Heart right ventricle (tissue), 16 donors: ENCODE results near the gene CAPN9. TPM values are rescaled to one million over a fixed set of nuclear protein-coding genes. Genes with fewer than 3 reads are reported as not detected.

Experiments used
- ATAC-seq, 8 donors: fragments of 200-7000 bp; cut with Tn5 transposase; one replicate each; pipeline ENCODE4 v1.9.1; 2020; ENCODE audit warnings: mild to moderate bottlenecking in 8 of 8, moderate library complexity in 8 of 8, moderate number of reproducible peaks in 1 of 8
- DNase-seq, 2 donors: peaks; one replicate each; pipeline ENCODE4 v3.0.0-alpha.2; 2020
- H3K27ac ChIP-seq, 10 donors: fragments of 200-600 bp; sonication (generic) in 2 of 10; one replicate each; pipeline versions ENCODE4 v1.5.0 to v1.8.0; 2020 to 2022; ENCODE audit warnings: mild to moderate bottlenecking in 3 of 10
- H3K27me3 ChIP-seq, 7 donors: fragments of 200-600 bp; one replicate each; pipeline ENCODE4 v1.8.0; 2021 to 2022; ENCODE audit warnings: mild to moderate bottlenecking in 2 of 7
- H3K36me3 ChIP-seq, 9 donors: fragments of 200-600 bp; sonication (generic) in 1 of 9; one replicate each; pipeline versions ENCODE4 v1.5.0 to v1.8.0; 2020 to 2022; ENCODE audit warnings: mild to moderate bottlenecking in 2 of 9
- H3K4me1 ChIP-seq, 9 donors: fragments of 200-600 bp; sonication (generic) in 1 of 9; one replicate each; pipeline versions ENCODE4 v1.5.0 to v1.8.0; 2020 to 2022; ENCODE audit warnings: mild to moderate bottlenecking in 4 of 9
- H3K4me3 ChIP-seq, 10 donors: fragments of 200-600 bp; sonication (generic) in 2 of 10; one replicate each; pipeline versions ENCODE4 v1.5.0 to v1.8.0; 2020 to 2022; ENCODE audit warnings: mild to moderate bottlenecking in 7 of 10, moderate library complexity in 2 of 10
- H3K9me3 ChIP-seq, 11 donors: fragments of 200-600 bp in 10 of 11; sonication (generic) in 2 of 11; one replicate each; pipeline versions ENCODE4 v1.5.0 to v1.8.0; 2013 to 2022; ENCODE audit warnings: mild to moderate bottlenecking in 2 of 11, control low read depth in 1 of 11, moderate library complexity in 1 of 11
- WGBS, 2 donors: extraction: QIAGEN DNeasy Blood & Tissue Kit; methylation state at CpG; one replicate each; pipeline ENCODE4 v1.1.7; 2013; ENCODE audit warnings: inconsistent platforms in 1 of 2; 5-methylcytosine and 5-hydroxymethylcytosine counted together
- intact Hi-C, 10 donors: fragments of 100-400 bp; cut with DNase I; formaldehyde crosslinking; loops; one replicate each; pipeline versions ENCODE4 v1.11.1 to v1.14.2; 2022
- polyA plus RNA-seq, 2 donors: library from polyadenylated mRNA; stranded (reverse); fragments of 200-250 nt; gene quantifications; one replicate each; pipeline ENCODE4 v1.2.3, GENCODE V29; 2013
- total RNA-seq, 10 donors: library from RNA; stranded (reverse); fragmentation: NEBNext Ultra II Directional in 3 of 10; extraction: Animal tissue kit (Norgen Biotek cat#: 25700) in 3 of 10; gene quantifications; one replicate each; pipeline versions ENCODE4 v1.2.1 to v1.2.4, GENCODE V29; 2021 to 2023
- TF ChIP-seq, protein P1 (sequence below), 9 donors: fragments of 200-600 bp; sonication (generic) in 2 of 9; IDR thresholded peaks; one replicate each; pipeline versions ENCODE4 v1.5.0 to v1.8.0; 2021 to 2022; ENCODE audit warnings: antibody characterized with exemption in 9 of 9, mild to moderate bottlenecking in 5 of 9, moderate library complexity in 1 of 9
- donor health status: Arrhythmogenic right ventricular cardiomyopathy.
- donor health status: ischemic (EF 13 %, LVEDD 7.1; RV severe dilation, severe dysfunction).
- donor health status: healthy with polysubstance abuse.
- donor health status: DM: no; HTN: yes; CAD: no.
- donor health status: DM: no; HTN: no; CAD: no.
- donor health status: ischemic (EF 25% LVEDD 6.9; RV normal size, moderate dysfunction).
- donor health status: ischemic (EF 25% LVEDD 5.7; RV mildly dilated, moderate dysfunction).
- donor health status: healthy.
- donor health status: DM: yes; HTN: yes; CAD: no.
- donor health status: Ischemic cardiomyopathy.
- donor health status: ischemic (EF 35%, LVEDD 5.7; RV mildly dilated, moderate dysfunction).
- donor health status: nonischemic (EF 11% LVEDD 7.7; RV severe dilation, severe dysfunction).
- donor health status: DM: yes; HTN: yes; CAD: no.
- donor health status: PGD.
- donor health status: ischemic (EF 29% LVEDD 5.4; RV normal size, mild dysfunction).
- donor health status: nonischemic (EF 23%, LVEDD 6.1; RV moderate dilation, normal function).

Gene CAPN9
- total and polyA plus RNA-seq, 12 donors: 0.22 to 0.25 (median 0.24) TPM; not detected in 9

DNA sequence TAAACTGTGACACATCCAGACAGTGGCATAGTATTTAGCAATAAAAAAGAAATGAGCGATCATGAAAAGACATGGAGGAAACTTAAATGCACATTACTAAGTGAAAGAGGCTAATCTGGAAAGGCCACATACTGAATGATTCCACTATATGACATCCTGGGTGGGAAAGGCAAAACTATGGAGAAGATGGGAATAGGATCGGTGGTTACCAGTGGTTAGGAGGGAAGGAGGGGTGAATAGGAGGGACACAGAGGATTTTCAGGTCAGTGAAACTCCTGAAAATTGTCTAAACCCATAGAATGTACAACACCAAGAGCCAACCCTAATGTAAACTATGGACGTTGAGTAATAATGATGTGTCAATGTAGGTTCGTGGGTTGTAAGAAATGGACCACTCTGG lies 47.1 kb upstream of the CAPN9 start:
- intact Hi-C loops: no loop called here
- Histone ChIP-seq H3K27ac (no peak overlapping the region), H3K9me3 (no peaks in the 10 kb centered on the region), H3K27me3 (no peaks in the 10 kb centered on the region), H3K4me3 (no peak overlapping the region), H3K4me1 (peaks cover 0 to 16% (median 0%) of the 10 kb centered on the region in 9 donors), H3K36me3 (peaks cover 0 to 39% (median 0%) of the 10 kb centered on the region in 9 donors)
- ATAC-seq (no peak), DNase-seq (no peak)
- WGBS, 2 donors: 91 to 97% methylated on average over 4 of the region's 4 CpGs
- TF ChIP-seq, protein P1, sequence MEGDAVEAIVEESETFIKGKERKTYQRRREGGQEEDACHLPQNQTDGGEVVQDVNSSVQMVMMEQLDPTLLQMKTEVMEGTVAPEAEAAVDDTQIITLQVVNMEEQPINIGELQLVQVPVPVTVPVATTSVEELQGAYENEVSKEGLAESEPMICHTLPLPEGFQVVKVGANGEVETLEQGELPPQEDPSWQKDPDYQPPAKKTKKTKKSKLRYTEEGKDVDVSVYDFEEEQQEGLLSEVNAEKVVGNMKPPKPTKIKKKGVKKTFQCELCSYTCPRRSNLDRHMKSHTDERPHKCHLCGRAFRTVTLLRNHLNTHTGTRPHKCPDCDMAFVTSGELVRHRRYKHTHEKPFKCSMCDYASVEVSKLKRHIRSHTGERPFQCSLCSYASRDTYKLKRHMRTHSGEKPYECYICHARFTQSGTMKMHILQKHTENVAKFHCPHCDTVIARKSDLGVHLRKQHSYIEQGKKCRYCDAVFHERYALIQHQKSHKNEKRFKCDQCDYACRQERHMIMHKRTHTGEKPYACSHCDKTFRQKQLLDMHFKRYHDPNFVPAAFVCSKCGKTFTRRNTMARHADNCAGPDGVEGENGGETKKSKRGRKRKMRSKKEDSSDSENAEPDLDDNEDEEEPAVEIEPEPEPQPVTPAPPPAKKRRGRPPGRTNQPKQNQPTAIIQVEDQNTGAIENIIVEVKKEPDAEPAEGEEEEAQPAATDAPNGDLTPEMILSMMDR (IDR thresholded peaks at IDR 0.05): no peak

DNA sequence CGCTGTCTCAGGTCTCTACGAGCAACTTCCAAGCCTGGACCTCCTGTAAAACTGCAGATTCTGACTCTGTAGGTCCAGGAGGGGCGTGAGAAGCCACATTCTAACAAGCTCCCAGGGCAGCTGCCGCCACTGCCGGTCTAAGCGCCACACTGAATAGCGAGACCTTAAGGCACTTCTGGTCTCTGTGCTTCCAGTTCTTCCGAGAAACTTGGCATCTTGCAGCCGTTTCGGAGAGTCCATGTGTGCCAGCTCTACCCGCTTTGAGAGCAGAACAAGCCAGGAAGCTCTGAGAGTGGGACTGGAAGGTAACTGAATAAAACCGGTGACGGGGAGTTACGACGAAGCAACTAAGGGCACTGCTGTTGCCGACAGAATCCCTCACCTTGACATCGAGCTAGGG lies 45.8 kb upstream of the CAPN9 start:
- Histone ChIP-seq H3K36me3 (peaks cover 0 to 51% (median 0%) of the 10 kb centered on the region in 9 donors), H3K4me1 (peaks cover 0 to 13% (median 0%) of the 10 kb centered on the region in 9 donors), H3K4me3 (no peak overlapping the region), H3K27me3 (no peaks in the 10 kb centered on the region), H3K9me3 (no peaks in the 10 kb centered on the region), H3K27ac (no peak overlapping the region)
- 87 to 93% methylated on average over 17 of the region's 17 CpGs for WGBS, 2 donors
- no peak for DNase-seq
- TF ChIP-seq, protein P1 (IDR thresholded peaks at IDR 0.05): no peak
- intact Hi-C loops: no loop called here
- no peak for ATAC-seq

DNA sequence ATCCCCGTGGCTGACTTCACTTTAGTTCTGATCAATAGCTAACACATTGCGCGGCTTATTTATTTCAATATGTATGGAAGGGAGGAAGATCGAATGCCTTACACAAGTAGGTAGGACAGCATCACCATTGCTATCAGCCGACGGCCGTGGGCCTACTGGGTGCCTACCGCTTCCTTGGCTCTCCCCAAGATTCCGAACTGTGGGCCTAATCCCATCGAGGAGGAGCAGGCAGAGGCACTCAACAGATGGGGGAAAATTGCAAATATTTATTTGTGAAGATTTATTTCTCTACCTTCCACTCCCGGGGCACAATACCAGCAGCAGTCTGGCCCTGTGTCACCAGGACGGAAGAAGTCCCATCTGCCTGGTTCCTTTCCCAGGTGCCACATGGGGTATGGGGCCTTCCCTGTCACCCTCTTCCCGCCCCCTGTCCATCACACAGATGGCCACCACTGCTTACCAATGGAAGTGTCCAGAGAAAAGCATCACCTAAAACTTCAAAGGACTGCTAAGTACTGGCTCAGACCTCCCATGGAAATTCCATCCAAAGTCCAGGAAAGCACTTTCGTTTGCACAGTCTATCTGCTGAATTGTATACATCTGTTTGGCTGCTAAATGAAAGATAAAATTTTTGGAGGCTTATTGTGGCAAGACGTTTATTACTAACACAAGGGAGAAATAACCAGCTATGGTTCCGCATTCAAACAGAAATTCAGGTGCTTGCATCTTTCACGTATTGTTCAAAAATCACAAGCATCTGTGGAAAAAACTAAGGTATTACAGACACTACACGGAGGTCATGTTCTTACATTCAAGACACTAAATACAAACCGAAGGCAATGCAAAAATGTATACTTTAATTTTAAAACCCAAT lies 45.1 kb upstream of the CAPN9 start:
- intact Hi-C loops: no loop called here
- no peak overlapping the region for H3K4me3 ChIP-seq
- H3K27ac ChIP-seq: no peak overlapping the region
- peaks cover 0 to 54% (median 0%) of the 10 kb centered on the region in 9 donors for H3K36me3 ChIP-seq
- no peaks in the 10 kb centered on the region for H3K9me3 ChIP-seq
- H3K27me3 ChIP-seq: no peaks in the 10 kb centered on the region
- DNase-seq (no peak), ATAC-seq (no peak)
- TF ChIP-seq, protein P1 (IDR thresholded peaks at IDR 0.05): no peak
- peaks cover 0 to 6% (median 0%) of the 10 kb centered on the region in 9 donors for H3K4me1 ChIP-seq
- 91% methylated on average over 19 of the region's 19 CpGs for WGBS, 2 donors

DNA sequence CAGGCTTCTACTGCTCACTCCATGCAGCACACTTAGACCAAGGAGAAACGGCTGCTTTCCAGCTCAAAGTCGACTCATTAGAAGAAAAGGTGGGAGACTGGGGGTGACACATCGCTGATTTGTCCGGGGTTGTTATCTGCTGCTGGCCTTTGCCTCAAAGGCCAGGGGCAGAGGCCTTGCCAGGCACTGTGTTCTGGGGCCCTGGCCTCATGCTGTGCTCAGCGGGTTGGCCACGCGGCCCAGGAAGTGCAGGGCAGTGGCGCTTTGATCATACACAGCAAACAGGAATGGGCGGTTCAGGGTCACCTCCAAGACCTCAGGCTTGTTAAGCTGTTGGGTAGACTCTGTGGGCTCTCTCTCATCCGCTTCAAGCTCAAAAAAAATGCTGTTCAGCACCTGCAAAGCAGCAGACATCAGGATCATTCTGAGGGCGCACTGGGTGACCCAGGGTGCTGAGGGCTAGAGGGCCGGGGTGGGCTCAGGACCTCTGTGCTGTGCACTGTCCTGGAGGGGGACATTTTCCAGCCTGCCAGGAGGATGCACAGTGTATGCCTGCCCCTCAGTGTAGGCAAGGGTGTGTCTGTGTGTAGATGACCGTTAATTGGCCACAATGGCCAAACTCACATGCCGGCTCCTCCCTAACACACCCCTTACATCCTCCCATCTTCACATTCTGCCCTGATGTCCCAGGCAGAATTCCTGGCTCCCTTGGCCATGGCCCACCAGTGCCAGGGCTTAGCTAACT lies 44.1 kb upstream of the CAPN9 start:
- H3K36me3 ChIP-seq: peaks cover 0 to 62% (median 0%) of the 10 kb centered on the region in 9 donors
- 70 to 71% methylated on average over 14 of the region's 14 CpGs for whole genome bisulfite sequencing, 2 donors
- no peaks in the 10 kb centered on the region for H3K9me3 ChIP-seq
- no peak for ATAC-seq
- intact Hi-C loops: no loop called here
- no peak overlapping the region for H3K4me3 ChIP-seq
- peaks cover 0 to 7% (median 0%) of the 10 kb centered on the region in 9 donors for H3K4me1 ChIP-seq
- no peaks in the 10 kb centered on the region for H3K27me3 ChIP-seq
- DNase-seq: no peak
- TF ChIP-seq, protein P1 (IDR thresholded peaks at IDR 0.05): no peak
- no peak overlapping the region for H3K27ac ChIP-seq
